Measurements from ENCODE around the gene CHCHD3.

CHCHD3 gene

GRCh38 chr7:132779164-132779563 lies 302.7 kb downstream of the CHCHD3 start:
- Histone ChIP-seq H3K9ac (ENCODE audit: low read depth in 1 of 2, low read length in 2 of 2) (no peak overlapping the region), H3K4me1 (ENCODE audit: control insufficient read depth in 2 of 2, insufficient read depth in 2 of 2, low read length in 2 of 2) (no peaks in the 10 kb centered on the region), H3K9me3 (ENCODE audit: control insufficient read depth in 2 of 2, low read length in 2 of 2) (no peaks in the 10 kb centered on the region), H3K27ac (ENCODE audit: low read depth in 2 of 2, low read length in 2 of 2) (no peak overlapping the region), H3K4me3 (ENCODE audit: low read length in 2 of 2) (no peak overlapping the region), H3K36me3 (ENCODE audit: control insufficient read depth in 2 of 2, insufficient read depth in 2 of 2, low read length in 2 of 2) (peaks cover 5 to 8% of the 10 kb centered on the region in 2 donors), H3K27me3 (ENCODE audit: control insufficient read depth in 2 of 2, insufficient read depth in 2 of 2, low read length in 2 of 2) (no peaks in the 10 kb centered on the region)

GRCh38 chr7:132778761-132779160 lies 303.1 kb downstream of the CHCHD3 start:
- no peak overlapping the region for H3K4me3 ChIP-seq (ENCODE audit: low read length in 2 of 2)
- H3K36me3 ChIP-seq (ENCODE audit: control insufficient read depth in 2 of 2, insufficient read depth in 2 of 2, low read length in 2 of 2) = peaks cover 2 to 6% of the 10 kb centered on the region in 2 donors

GRCh38 chr7:132777956-132778355 lies 303.9 kb downstream of the CHCHD3 start:
- Histone ChIP-seq H3K9me3 (ENCODE audit: control insufficient read depth in 2 of 2, low read length in 2 of 2) (no peaks in the 10 kb centered on the region), H3K4me3 (ENCODE audit: low read length in 2 of 2) (no peak overlapping the region), H3K4me1 (ENCODE audit: control insufficient read depth in 2 of 2, insufficient read depth in 2 of 2, low read length in 2 of 2) (no peaks in the 10 kb centered on the region), H3K27me3 (ENCODE audit: control insufficient read depth in 2 of 2, insufficient read depth in 2 of 2, low read length in 2 of 2) (no peaks in the 10 kb centered on the region), H3K36me3 (ENCODE audit: control insufficient read depth in 2 of 2, insufficient read depth in 2 of 2, low read length in 2 of 2) (no peaks in the 10 kb centered on the region), H3K27ac (ENCODE audit: low read depth in 2 of 2, low read length in 2 of 2) (no peak overlapping the region), H3K9ac (ENCODE audit: low read depth in 1 of 2, low read length in 2 of 2) (no peak overlapping the region)

More at GRCh38 chr7:132778761-132779160, 303.1 kb downstream of the CHCHD3 start:
- Histone ChIP-seq H3K4me1 (ENCODE audit: control insufficient read depth in 2 of 2, insufficient read depth in 2 of 2, low read length in 2 of 2) (no peaks in the 10 kb centered on the region), H3K9ac (ENCODE audit: low read depth in 1 of 2, low read length in 2 of 2) (no peak overlapping the region), H3K27ac (ENCODE audit: low read depth in 2 of 2, low read length in 2 of 2) (no peak overlapping the region), H3K27me3 (ENCODE audit: control insufficient read depth in 2 of 2, insufficient read depth in 2 of 2, low read length in 2 of 2) (no peaks in the 10 kb centered on the region), H3K9me3 (ENCODE audit: control insufficient read depth in 2 of 2, low read length in 2 of 2) (no peaks in the 10 kb centered on the region)

GRCh38 chr7:132777414-132777813 lies 304.5 kb downstream of the CHCHD3 start:
- Histone ChIP-seq H3K9me3 (ENCODE audit: control insufficient read depth in 2 of 2, low read length in 2 of 2) (no peaks in the 10 kb centered on the region), H3K36me3 (ENCODE audit: control insufficient read depth in 2 of 2, insufficient read depth in 2 of 2, low read length in 2 of 2) (no peaks in the 10 kb centered on the region), H3K4me1 (ENCODE audit: control insufficient read depth in 2 of 2, insufficient read depth in 2 of 2, low read length in 2 of 2) (no peaks in the 10 kb centered on the region), H3K27me3 (ENCODE audit: control insufficient read depth in 2 of 2, insufficient read depth in 2 of 2, low read length in 2 of 2) (no peaks in the 10 kb centered on the region), H3K9ac (ENCODE audit: low read depth in 1 of 2, low read length in 2 of 2) (no peak overlapping the region), H3K27ac (ENCODE audit: low read depth in 2 of 2, low read length in 2 of 2) (no peak overlapping the region), H3K4me3 (ENCODE audit: low read length in 2 of 2) (no peak overlapping the region)

- Histone ChIP-seq H3K27me3 (ENCODE audit: control insufficient read depth in 2 of 2, insufficient read depth in 2 of 2, low read length in 2 of 2) (no peaks in the 10 kb centered on the region), H3K4me3 (ENCODE audit: low read length in 2 of 2) (no peak overlapping the region), H3K4me1 (ENCODE audit: control insufficient read depth in 2 of 2, insufficient read depth in 2 of 2, low read length in 2 of 2) (no peaks in the 10 kb centered on the region), H3K36me3 (ENCODE audit: control insufficient read depth in 2 of 2, insufficient read depth in 2 of 2, low read length in 2 of 2) (no peaks in the 10 kb centered on the region), H3K9ac (ENCODE audit: low read depth in 1 of 2, low read length in 2 of 2) (no peak overlapping the region), H3K27ac (ENCODE audit: low read depth in 2 of 2, low read length in 2 of 2) (no peak overlapping the region), H3K9me3 (ENCODE audit: control insufficient read depth in 2 of 2, low read length in 2 of 2) (no peaks in the 10 kb centered on the region)
Measured at GRCh38 chr7:132776048-132776620, 305.8 kb downstream of the CHCHD3 start.

GRCh38 chr7:132773527-132773956 lies 308.3 kb downstream of the CHCHD3 start:
- H3K27me3 ChIP-seq (ENCODE audit: control insufficient read depth in 2 of 2, insufficient read depth in 2 of 2, low read length in 2 of 2) = no peaks in the 10 kb centered on the region
- H3K4me3 ChIP-seq (ENCODE audit: low read length in 2 of 2) = no peak overlapping the region
- H3K4me1 ChIP-seq (ENCODE audit: control insufficient read depth in 2 of 2, insufficient read depth in 2 of 2, low read length in 2 of 2) = no peaks in the 10 kb centered on the region
- no peak overlapping the region for H3K9ac ChIP-seq (ENCODE audit: low read depth in 1 of 2, low read length in 2 of 2)
- H3K9me3 ChIP-seq (ENCODE audit: control insufficient read depth in 2 of 2, low read length in 2 of 2) = peaks cover 3 to 4% of the 10 kb centered on the region in 2 donors
- no peaks in the 10 kb centered on the region for H3K36me3 ChIP-seq (ENCODE audit: control insufficient read depth in 2 of 2, insufficient read depth in 2 of 2, low read length in 2 of 2)
- no peak overlapping the region for H3K27ac ChIP-seq (ENCODE audit: low read depth in 2 of 2, low read length in 2 of 2)

- Histone ChIP-seq H3K4me3 (ENCODE audit: low read length in 2 of 2) (no peak overlapping the region), H3K9me3 (ENCODE audit: control insufficient read depth in 2 of 2, low read length in 2 of 2) (peaks cover 3 to 4% of the 10 kb centered on the region in 2 donors), H3K36me3 (ENCODE audit: control insufficient read depth in 2 of 2, insufficient read depth in 2 of 2, low read length in 2 of 2) (no peaks in the 10 kb centered on the region), H3K4me1 (ENCODE audit: control insufficient read depth in 2 of 2, insufficient read depth in 2 of 2, low read length in 2 of 2) (no peaks in the 10 kb centered on the region), H3K27me3 (ENCODE audit: control insufficient read depth in 2 of 2, insufficient read depth in 2 of 2, low read length in 2 of 2) (no peaks in the 10 kb centered on the region), H3K9ac (ENCODE audit: low read depth in 1 of 2, low read length in 2 of 2) (no peak overlapping the region), H3K27ac (ENCODE audit: low read depth in 2 of 2, low read length in 2 of 2) (no peak overlapping the region)
Measured at GRCh38 chr7:132771301-132771730, 310.6 kb downstream of the CHCHD3 start.

GRCh38 chr7:132770055-132770454 lies 311.8 kb downstream of the CHCHD3 start:
- H3K4me1 ChIP-seq (ENCODE audit: control insufficient read depth in 2 of 2, insufficient read depth in 2 of 2, low read length in 2 of 2) = no peaks in the 10 kb centered on the region

GRCh38 chr7:132769280-132769679 lies 312.6 kb downstream of the CHCHD3 start:
- Histone ChIP-seq H3K27ac (ENCODE audit: low read depth in 2 of 2, low read length in 2 of 2) (no peak overlapping the region), H3K27me3 (ENCODE audit: control insufficient read depth in 2 of 2, insufficient read depth in 2 of 2, low read length in 2 of 2) (no peaks in the 10 kb centered on the region), H3K9ac (ENCODE audit: low read depth in 1 of 2, low read length in 2 of 2) (no peak overlapping the region), H3K36me3 (ENCODE audit: control insufficient read depth in 2 of 2, insufficient read depth in 2 of 2, low read length in 2 of 2) (no peaks in the 10 kb centered on the region), H3K9me3 (ENCODE audit: control insufficient read depth in 2 of 2, low read length in 2 of 2) (peaks cover 3 to 4% of the 10 kb centered on the region in 2 donors), H3K4me3 (ENCODE audit: low read length in 2 of 2) (no peak overlapping the region), H3K4me1 (ENCODE audit: control insufficient read depth in 2 of 2, insufficient read depth in 2 of 2, low read length in 2 of 2) (no peaks in the 10 kb centered on the region)

More at GRCh38 chr7:132770055-132770454, 311.8 kb downstream of the CHCHD3 start:
- Histone ChIP-seq H3K4me3 (ENCODE audit: low read length in 2 of 2) (no peak overlapping the region), H3K9me3 (ENCODE audit: control insufficient read depth in 2 of 2, low read length in 2 of 2) (peaks cover 3 to 4% of the 10 kb centered on the region in 2 donors), H3K27ac (ENCODE audit: low read depth in 2 of 2, low read length in 2 of 2) (no peak overlapping the region), H3K36me3 (ENCODE audit: control insufficient read depth in 2 of 2, insufficient read depth in 2 of 2, low read length in 2 of 2) (no peaks in the 10 kb centered on the region), H3K9ac (ENCODE audit: low read depth in 1 of 2, low read length in 2 of 2) (no peak overlapping the region), H3K27me3 (ENCODE audit: control insufficient read depth in 2 of 2, insufficient read depth in 2 of 2, low read length in 2 of 2) (no peaks in the 10 kb centered on the region)

GRCh38 chr7:132768099-132768498 lies 313.8 kb downstream of the CHCHD3 start:
- H3K4me1 ChIP-seq (ENCODE audit: control insufficient read depth in 2 of 2, insufficient read depth in 2 of 2, low read length in 2 of 2) = no peaks in the 10 kb centered on the region
- H3K27me3 ChIP-seq (ENCODE audit: control insufficient read depth in 2 of 2, insufficient read depth in 2 of 2, low read length in 2 of 2) = no peaks in the 10 kb centered on the region
- no peak overlapping the region for H3K4me3 ChIP-seq (ENCODE audit: low read length in 2 of 2)
- no peaks in the 10 kb centered on the region for H3K36me3 ChIP-seq (ENCODE audit: control insufficient read depth in 2 of 2, insufficient read depth in 2 of 2, low read length in 2 of 2)
- peaks cover 3 to 4% of the 10 kb centered on the region in 2 donors for H3K9me3 ChIP-seq (ENCODE audit: control insufficient read depth in 2 of 2, low read length in 2 of 2)
- no peak overlapping the region for H3K27ac ChIP-seq (ENCODE audit: low read depth in 2 of 2, low read length in 2 of 2)
- no peak overlapping the region for H3K9ac ChIP-seq (ENCODE audit: low read depth in 1 of 2, low read length in 2 of 2)

Data from mucosa of rectum (tissue), 2 donors.